Urinary bladder (tissue), 4 donors: ENCODE results near the gene MSX1. TPM values are rescaled to one million over a fixed set of nuclear protein-coding genes. Genes with fewer than 3 reads are reported as not detected.

Experiments used
- DNase-seq: peaks from one replicate; pipeline ENCODE4 v3.0.0-alpha.2; 2015; ENCODE audit errors: extremely low spot score
- H3K27ac ChIP-seq: one replicate; pipeline ENCODE4 v1.5.1; 2013; ENCODE audit warnings: low read depth, mild to moderate bottlenecking, moderate library complexity
- H3K36me3 ChIP-seq: one replicate; pipeline ENCODE4 v1.6.1; 2013; ENCODE audit warnings: mild to moderate bottlenecking, moderate library complexity; ENCODE audit not compliant: insufficient read depth
- H3K4me1 ChIP-seq: one replicate; pipeline ENCODE4 v1.6.1; 2013; ENCODE audit warnings: mild to moderate bottlenecking, moderate library complexity; ENCODE audit not compliant: insufficient read depth
- H3K4me3 ChIP-seq: one replicate; pipeline ENCODE4 v1.5.1; 2013; ENCODE audit warnings: low read depth, low read length
- WGBS: extraction: QIAGEN DNeasy Blood & Tissue Kit; methylation state at CpG from one replicate; pipeline ENCODE4 v1.1.7; 2013; 5-methylcytosine and 5-hydroxymethylcytosine counted together
- polyA plus RNA-seq: library from polyadenylated mRNA; stranded (reverse); fragments of 200-250 nt; gene quantifications from one replicate; pipeline ENCODE4 v1.2.3, GENCODE V29; 2013
- total RNA-seq: library from RNA; depleted of rRNA; stranded (reverse); fragments of >200 nt; gene quantifications from one replicate; pipeline ENCODE4 v1.2.3, GENCODE V29; 2014
- donor health status: healthy with polysubstance abuse.
- donor health status: healthy.

Gene MSX1
- total and polyA plus RNA-seq, 2 donors: 4.7 to 15.2 TPM

DNA sequence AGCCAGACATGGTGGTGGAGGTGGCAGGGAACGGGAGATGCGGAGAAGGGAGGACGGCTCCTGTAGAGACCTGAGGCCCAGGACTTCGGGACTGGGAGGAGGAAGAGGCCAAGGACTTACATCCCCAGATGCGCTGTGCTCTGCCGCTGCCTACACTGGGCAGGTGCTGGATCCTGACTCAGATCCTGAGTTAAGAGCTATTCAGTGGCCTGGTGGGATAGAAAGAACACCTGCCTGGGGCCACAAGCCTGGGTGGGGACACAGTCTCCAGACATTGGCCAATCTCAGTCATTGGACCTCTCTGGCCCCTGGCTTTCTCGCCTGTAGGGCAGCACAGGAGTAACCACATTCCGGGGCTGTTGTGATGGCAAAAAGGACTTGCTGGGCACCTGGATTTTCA is 10.9 kb upstream of the MSX1 start:
- WGBS: 91% methylated on average over 8 of the region's 8 CpGs
- no peaks in the 10 kb centered on the region for H3K36me3 ChIP-seq

DNA sequence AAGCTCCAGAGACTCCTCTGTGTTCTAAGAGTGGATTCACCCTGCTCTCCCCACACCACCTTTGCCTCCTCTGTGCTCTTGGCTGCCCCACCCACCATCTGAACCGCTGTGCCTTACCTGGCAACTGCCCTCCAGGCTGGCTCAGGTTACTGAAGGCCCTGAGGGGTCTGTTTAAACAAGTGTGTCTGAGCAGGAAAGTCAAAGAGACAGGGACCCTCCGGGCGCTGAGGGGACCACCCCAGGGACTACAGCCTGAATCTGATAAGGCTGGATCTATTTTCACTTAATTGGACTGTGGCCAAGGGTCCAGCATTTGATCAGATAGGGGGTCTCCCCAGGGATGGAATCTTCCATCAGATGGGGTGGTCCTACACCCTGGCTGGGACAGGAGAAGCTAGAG is 10.4 kb upstream of the MSX1 start:
- no peaks in the 10 kb centered on the region for H3K4me1 ChIP-seq
- 49% methylated on average over 3 of the region's 3 CpGs for WGBS
- H3K27ac ChIP-seq: no peak overlapping the region
- DNase-seq: no peak
- no peaks in the 10 kb centered on the region for H3K36me3 ChIP-seq
- no peak overlapping the region for H3K4me3 ChIP-seq

More for the DNA sequence above, 10.9 kb upstream of the MSX1 start:
- no peak for DNase-seq
- H3K27ac ChIP-seq: no peak overlapping the region
- no peaks in the 10 kb centered on the region for H3K4me1 ChIP-seq
- no peak overlapping the region for H3K4me3 ChIP-seq

DNA sequence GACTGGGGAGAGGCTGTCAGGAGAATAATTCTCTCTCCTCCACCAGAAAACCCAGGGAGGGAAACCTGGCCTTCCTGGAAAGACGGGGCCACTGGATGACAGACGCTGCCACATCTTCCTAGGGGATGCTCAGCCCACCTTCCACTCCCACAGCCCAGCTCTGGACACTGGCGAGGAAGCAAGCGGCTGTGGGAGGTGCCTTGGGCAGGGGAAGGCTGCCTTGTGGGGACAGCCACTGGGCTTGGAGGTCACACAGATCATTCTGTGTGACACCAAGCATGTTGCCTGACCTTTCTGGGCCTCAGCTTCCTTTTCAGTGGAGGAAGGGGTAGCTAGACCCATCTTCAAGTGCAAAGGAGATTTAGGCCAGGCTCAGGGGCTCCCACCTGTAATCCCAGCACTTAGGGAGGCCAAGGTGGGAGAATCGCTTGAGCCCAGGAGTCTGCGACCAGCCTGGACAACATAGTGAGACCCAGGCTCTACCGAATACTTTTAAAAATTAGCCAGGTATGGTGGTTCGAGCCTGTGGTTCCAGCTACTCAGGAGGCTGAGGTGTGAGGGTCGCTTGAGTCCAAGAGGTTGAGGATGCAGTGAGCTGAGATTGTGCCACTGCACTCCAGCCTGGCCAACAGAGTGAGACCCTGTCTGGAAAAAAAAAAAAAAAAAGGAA is 9.8 kb upstream of the MSX1 start:
- whole genome bisulfite sequencing: 93% methylated on average over 9 of the region's 9 CpGs
- DNase-seq: no peak
- H3K36me3 ChIP-seq: no peaks in the 10 kb centered on the region
- H3K4me3 ChIP-seq: no peak overlapping the region
- no peak overlapping the region for H3K27ac ChIP-seq
- no peaks in the 10 kb centered on the region for H3K4me1 ChIP-seq

DNA sequence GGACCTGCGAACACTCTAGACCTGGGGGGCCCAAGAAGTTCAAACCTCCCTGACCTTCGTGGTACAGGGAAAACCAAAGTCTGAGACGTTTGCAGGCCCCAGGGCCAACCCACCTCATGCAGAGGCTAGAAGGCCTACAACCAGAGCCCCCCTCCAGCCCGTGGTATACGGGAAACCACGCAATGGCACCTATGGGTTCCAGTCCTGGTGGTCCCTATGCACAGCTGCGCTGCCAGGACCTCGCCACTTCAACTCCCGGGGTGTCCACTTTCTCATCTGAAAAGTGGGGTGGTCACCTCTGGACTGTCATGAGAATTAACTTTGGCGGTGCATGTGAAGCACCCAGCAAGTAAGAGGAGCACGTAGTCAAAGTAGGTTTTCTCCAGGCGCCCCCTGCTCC is 8.4 kb upstream of the MSX1 start:
- H3K4me3 ChIP-seq: no peak overlapping the region
- no peaks in the 10 kb centered on the region for H3K4me1 ChIP-seq
- 93% methylated on average over 12 of the region's 12 CpGs for WGBS
- DNase-seq: no peak
- H3K36me3 ChIP-seq: no peaks in the 10 kb centered on the region
- H3K27ac ChIP-seq: no peak overlapping the region

DNA sequence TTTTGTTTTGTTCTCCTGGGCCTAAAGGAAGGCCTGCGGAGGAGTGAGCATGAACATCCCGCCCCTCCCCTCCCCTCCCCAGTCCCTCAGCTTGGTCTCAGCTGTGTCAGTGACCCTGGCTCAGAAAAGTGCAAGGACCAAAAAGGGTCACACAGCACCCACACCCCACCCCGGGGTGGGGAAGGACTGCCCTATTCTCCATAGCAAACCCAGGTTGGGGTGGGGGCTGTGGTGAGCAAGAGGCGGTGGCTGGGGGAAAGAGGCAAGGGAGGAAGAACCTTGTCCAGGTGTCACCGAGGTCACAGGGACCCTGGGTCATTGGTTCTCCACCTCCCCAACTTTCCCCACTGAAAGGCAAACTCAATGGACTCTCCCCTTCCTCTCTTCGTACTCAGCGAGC is 7.6 kb upstream of the MSX1 start:
- WGBS: 80% methylated on average over 7 of the region's 7 CpGs
- no peak for DNase-seq
- no peak overlapping the region for H3K27ac ChIP-seq

DNA sequence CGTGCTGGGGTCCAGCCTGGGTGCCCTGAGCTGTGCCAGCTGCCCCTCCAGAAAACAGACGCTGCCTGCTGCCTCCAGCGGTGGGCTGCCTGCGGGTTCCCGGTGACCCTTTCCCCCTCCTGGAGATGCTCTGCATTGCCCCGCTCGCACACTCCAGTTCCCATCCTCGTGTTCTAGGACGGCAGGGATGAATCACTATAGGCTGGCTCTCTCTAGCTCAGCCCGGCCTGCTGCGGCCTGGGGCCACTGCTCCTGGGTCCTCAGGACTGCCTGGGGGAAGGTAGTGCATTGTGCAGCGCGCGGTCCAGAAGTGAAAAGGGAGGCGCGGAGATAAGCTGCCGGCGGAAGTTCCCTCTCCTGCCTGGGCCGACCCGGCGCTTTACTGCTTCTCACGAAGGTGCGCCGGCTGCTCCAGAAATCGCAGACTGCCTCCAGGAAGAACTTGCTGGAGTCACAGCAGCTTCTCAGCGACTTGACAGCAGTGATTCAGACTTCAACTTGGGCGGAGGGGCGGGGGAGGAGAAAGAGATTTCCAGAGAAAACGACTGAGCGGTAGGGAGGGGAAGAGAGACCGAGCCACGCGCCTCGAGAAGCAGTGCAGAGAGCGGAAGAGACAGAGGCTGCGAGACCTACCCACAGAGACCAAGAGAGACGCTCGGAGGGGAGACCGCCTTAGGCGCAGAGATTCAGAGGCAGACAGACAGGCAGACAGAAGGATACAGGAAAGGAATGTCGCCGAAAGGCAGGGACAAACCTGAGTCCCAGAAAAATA is 6.7 kb upstream of the MSX1 start:
- H3K36me3 ChIP-seq: no peaks in the 10 kb centered on the region
- H3K4me3 ChIP-seq: peak overlapping the region; percentile 33
- H3K27ac ChIP-seq: no peak overlapping the region
- 8% methylated on average over 42 of the region's 42 CpGs for WGBS
- H3K4me1 ChIP-seq: peaks cover 1% of the 10 kb centered on the region
- DNase-seq: no peak

More for the DNA sequence above, 7.6 kb upstream of the MSX1 start:
- Histone ChIP-seq H3K4me1 (peaks cover 1% of the 10 kb centered on the region), H3K36me3 (no peaks in the 10 kb centered on the region), H3K4me3 (no peak overlapping the region)

DNA sequence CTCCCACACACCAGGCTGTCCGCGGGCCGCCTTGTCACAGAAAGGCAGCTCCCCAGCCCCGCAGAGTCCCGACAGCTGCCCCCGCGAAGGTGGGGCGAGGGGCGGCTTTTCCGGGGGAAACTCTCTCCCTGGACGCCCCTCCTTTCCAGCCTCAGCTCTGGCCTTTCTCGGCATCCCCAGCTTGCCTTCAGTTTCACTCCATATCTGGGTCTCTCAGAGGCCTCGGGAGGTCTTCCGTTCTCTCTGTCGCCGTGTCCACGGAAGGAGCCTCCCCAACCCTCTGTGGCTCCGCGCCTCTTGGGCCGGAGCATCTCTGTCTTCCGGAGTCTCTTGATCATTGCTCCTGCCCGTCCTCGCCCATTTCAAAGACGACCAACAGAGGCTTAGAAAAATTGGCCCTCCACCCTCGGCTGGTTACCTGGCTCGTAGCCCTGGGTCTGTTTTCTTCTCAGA is 6.1 kb upstream of the MSX1 start:
- no peaks in the 10 kb centered on the region for H3K36me3 ChIP-seq
- WGBS: 10% methylated on average over 26 of the region's 26 CpGs
- no peak for DNase-seq
- peaks cover 1% of the 10 kb centered on the region for H3K4me1 ChIP-seq
- no peak overlapping the region for H3K27ac ChIP-seq
- H3K4me3 ChIP-seq: peak overlapping the region; percentile 33

DNA sequence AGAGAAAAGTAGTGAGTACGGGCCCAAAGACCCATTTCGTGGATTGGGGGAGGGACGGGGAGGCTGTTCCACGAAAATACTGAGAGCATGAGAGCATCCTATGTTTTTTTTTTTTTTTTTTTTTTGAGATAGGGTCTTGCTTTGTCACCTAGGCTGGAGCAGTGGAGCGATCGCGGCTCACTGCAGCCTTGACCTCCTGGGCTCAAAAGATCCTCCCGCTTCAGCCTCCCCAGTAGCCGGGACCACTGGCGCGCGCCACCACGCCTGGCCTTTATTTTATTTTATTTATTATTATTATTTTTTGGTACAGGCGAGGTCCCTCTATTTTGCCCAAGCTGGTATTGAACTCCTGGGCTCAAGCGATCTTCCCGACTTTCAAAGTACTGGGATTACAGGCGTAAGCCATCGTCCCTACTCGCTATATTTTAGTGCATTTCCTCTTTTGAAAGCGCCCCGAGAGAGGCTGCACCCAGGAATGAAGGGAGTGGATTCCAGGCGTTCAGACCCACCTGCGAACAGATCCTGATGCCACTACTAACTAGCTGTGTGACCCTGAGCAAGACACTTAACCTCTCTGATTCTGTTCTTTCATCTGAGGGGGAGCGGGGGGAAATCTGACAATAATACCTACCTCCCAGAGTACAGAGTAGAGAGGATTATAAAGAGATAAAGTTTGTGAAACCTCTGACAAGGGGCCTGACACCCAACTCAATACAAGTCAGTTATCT is 5.4 kb upstream of the MSX1 start:
- Histone ChIP-seq H3K36me3 (no peaks in the 10 kb centered on the region), H3K4me1 (peaks cover 1% of the 10 kb centered on the region), H3K27ac (no peak overlapping the region), H3K4me3 (no peak overlapping the region)
- 39% methylated on average over 24 of the region's 24 CpGs for WGBS
- DNase-seq: no peak

DNA sequence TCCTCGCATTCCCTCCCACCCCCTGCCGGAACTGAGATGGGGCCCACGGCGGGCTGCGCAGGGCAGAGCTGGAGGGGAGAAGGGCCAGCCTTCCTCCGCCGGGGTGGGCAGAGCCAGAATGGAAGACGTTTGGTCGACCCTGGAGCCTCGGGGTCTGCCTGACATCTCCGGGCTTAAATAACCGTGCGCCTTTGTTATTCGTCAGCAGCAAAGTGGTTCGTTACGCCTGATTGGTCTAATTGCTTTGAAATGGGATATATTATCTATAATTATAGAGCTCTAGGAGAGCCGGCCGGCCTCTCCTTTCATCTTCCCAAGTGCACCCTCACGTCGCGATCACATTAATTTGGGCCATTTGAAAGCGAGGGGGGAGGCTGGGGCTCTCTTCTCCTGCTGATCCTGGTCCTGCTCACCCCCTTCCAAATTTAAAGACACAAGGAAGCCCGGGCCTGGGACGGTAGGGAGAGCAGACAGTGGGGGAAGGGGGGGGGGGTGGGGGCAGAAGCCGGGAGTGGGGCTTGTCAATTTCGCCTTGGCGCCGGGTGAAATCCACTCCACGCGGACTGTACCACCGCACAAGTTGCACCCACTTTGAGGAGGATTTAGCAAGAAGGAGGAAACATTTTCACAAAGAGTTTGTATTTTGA is 4.7 kb upstream of the MSX1 start:
- 26% methylated on average over 31 of the region's 31 CpGs for WGBS
- Histone ChIP-seq H3K27ac (no peak overlapping the region), H3K4me1 (peaks cover 1% of the 10 kb centered on the region), H3K4me3 (no peak overlapping the region), H3K36me3 (no peaks in the 10 kb centered on the region)
- no peak for DNase-seq

DNA sequence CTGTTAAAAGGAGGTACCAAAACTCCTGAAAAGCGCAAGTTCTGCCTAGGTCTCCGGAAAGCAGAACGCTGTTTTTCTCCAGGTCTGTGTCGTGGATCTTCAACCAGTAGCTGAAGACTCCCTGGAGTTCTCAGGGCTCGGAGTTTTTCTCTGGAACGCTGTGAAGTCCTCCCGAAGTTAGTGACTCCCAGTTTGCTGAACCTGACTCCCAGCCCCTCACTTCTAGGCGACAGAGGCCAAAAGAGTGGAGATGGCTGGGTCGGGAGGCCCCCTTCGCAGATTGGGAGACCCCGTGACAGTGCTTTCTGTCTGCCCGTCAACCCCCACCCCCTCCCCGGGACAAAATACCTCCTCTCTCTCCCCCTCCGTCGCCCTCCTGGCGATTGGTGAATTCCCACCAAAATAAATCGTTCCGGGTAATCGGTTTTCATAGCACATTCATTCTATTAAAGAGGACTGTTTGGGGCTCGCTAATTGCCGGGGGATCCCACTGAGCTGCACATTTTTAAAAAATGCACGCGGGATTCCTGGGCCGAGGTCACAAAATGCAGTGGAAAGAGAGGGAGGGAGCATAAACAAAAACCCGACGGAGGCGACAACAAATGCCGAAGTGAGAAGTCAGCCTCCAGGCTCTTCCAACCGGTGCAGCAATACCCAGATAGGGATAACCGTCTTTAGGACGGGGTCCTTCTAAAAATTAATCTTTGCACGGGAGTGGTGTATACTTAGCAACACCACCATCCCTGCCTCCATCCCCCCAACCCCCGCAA is 4.0 kb upstream of the MSX1 start:
- WGBS: 29% methylated on average over 33 of the region's 33 CpGs
- Histone ChIP-seq H3K4me1 (peaks cover 1% of the 10 kb centered on the region), H3K4me3 (no peak overlapping the region), H3K27ac (no peak overlapping the region), H3K36me3 (no peaks in the 10 kb centered on the region)
- no peak for DNase-seq

DNA sequence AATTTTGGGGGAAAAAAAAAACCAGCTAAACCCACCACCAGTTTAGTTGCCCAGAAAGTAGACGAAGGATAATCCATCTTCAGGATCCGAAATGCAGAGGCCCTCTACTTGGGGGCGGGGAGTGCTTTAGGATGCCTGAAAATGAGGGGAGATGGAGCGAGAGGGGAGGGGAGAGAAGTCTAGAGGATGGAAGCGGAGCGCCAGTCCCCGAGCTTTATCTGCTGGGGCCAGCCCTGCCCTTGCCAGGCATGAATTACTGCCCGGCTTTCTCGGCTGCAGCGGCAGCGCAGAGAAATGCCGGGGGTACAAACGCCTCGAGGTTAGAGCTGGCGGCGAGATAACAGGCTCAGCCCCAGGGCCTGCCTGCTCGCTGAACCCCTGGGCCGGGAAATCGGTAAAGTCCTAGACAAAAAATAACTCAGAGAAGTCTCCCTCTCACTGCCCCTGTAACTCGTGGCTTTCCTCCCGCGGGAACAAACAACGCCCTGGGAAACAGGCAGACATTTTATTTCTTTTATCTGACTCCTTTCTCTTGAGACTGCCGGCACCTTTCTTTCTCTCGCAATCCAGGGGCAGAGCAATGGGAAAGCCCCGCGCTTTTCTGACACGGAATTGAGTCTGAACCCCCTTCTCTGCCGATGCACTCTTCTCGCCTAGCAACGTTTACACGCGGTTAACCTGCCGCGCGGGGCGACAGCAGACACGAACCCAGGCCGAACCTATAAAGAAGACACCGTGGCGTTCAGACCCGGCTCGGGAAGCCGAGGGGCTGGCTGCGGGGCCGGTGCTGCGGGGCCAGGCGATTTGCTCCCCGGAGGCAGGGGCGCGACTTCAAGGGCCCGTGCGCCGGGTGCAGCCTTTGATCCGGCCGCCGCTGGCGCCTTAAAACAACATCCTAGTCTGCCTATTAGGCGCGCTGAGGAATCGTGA is 3.1 kb upstream of the MSX1 start:
- DNase-seq: no peak
- no peak overlapping the region for H3K27ac ChIP-seq
- 10% methylated on average over 61 of the region's 61 CpGs for WGBS
- peaks cover 1% of the 10 kb centered on the region for H3K4me1 ChIP-seq
- peak overlapping the region; percentile 28 for H3K4me3 ChIP-seq
- no peaks in the 10 kb centered on the region for H3K36me3 ChIP-seq
